Lung (tissue), 12 donors: ENCODE results near the gene PSPH. TPM values are rescaled to one million over a fixed set of nuclear protein-coding genes. Genes with fewer than 3 reads are reported as not detected.
"Not testable (repeated sequence)": the region's sequence is repeated elsewhere in the genome, so short reads cannot be mapped to it uniquely, and the experiment has no call there.

Experiments
- ATAC-seq: fragments of 200-7000 bp; cut with Tn5 transposase; one replicate; pipeline ENCODE4 v1.9.1; 2020; ENCODE audit warnings: moderate number of reproducible peaks; ENCODE audit not compliant: insufficient read depth, low FRiP score
- DNase-seq, 3 donors: peaks; one replicate each; pipeline ENCODE4 v3.0.0-alpha.2; 2013 to 2017
- H3K27ac ChIP-seq, 2 donors: one replicate each; pipeline ENCODE4 v1.5.1; 2013; ENCODE audit warnings: mild to moderate bottlenecking in 2 of 2, moderate library complexity in 2 of 2, control low read depth in 1 of 2, inconsistent platforms in 1 of 2, low read depth in 1 of 2, low read length in 1 of 2
- H3K27me3 ChIP-seq, 3 donors: one replicate each; pipeline ENCODE4 v1.5.1; 2013; ENCODE audit warnings: low read length in 2 of 3; ENCODE audit not compliant: control insufficient read depth in 3 of 3, insufficient read depth in 3 of 3
- H3K36me3 ChIP-seq, 4 donors: one replicate each; pipeline ENCODE4 v1.5.1; 2013; ENCODE audit warnings: low read length in 4 of 4, mild to moderate bottlenecking in 1 of 4, moderate library complexity in 1 of 4; ENCODE audit not compliant: control insufficient read depth in 4 of 4, insufficient read depth in 4 of 4
- H3K4me1 ChIP-seq, 5 donors: one replicate each; pipeline ENCODE4 v1.5.1; 2013; ENCODE audit warnings: low read length in 5 of 5, mild to moderate bottlenecking in 2 of 5, moderate library complexity in 1 of 5; ENCODE audit not compliant: control insufficient read depth in 5 of 5, insufficient read depth in 5 of 5
- H3K4me3 ChIP-seq: one replicate; pipeline ENCODE4 v1.5.1; 2013; ENCODE audit warnings: mild to moderate bottlenecking, control low read depth, moderate library complexity
- H3K9ac ChIP-seq, 2 donors: one replicate each; pipeline ENCODE4 v1.5.1; 2013; ENCODE audit warnings: low read length in 2 of 2, control low read depth in 1 of 2; ENCODE audit not compliant: insufficient read depth in 1 of 2
- H3K9me3 ChIP-seq, 4 donors: one replicate each; pipeline ENCODE4 v1.5.1; 2013; ENCODE audit warnings: low read length in 3 of 4, mild to moderate bottlenecking in 1 of 4, moderate library complexity in 1 of 4; ENCODE audit not compliant: control insufficient read depth in 4 of 4, insufficient read depth in 3 of 4
- CTCF ChIP-seq: IDR thresholded peaks from 2 replicates; pipeline ENCODE4 v1.5.1; 2012; ENCODE audit warnings: mild to moderate bottlenecking; ENCODE audit errors: control extremely low read depth, extremely low read depth
- WGBS, 2 donors: extraction: QIAGEN DNeasy Blood & Tissue Kit; methylation state at CpG; one replicate each; pipeline ENCODE4 v1.1.7; 2013; 5-methylcytosine and 5-hydroxymethylcytosine counted together
- polyA plus RNA-seq, 2 donors: library from polyadenylated mRNA; stranded (reverse); fragments of 200-250 nt; gene quantifications; one replicate each; pipeline ENCODE4 v1.2.1, GENCODE V29; 2013
- total RNA-seq, 2 donors: library from RNA; depleted of rRNA in 1 of 2; stranded (reverse); fragments of >200 nt in 1 of 2; gene quantifications; one replicate each; pipeline ENCODE4 v1.2.1, GENCODE V29; 2014 to 2021
- donor health status: control.
- donor health status: control.
- donor health status: Bipolar disorder and iron deficiency.
- donor health status: healthy.
- donor health status: DM: yes; HTN: yes; CAD: no.

PSPH gene
- total and polyA plus RNA-seq, 4 donors = 5.9 to 18.5 (median 12.3) TPM

GRCh38 chr7:56040730-56041129 lies 10.5 kb downstream of the PSPH start:
- Histone ChIP-seq H3K27ac (no peak overlapping the region), H3K27me3 (no peaks in the 10 kb centered on the region), H3K9ac (no peak overlapping the region), H3K9me3 (no peaks in the 10 kb centered on the region), H3K36me3 (peaks cover 0 to 1% (median 0%) of the 10 kb centered on the region in 4 donors), H3K4me1 (peaks cover 0 to 2% (median 0%) of the 10 kb centered on the region in 5 donors), H3K4me3 (no peak overlapping the region)
- DNase-seq (no peak), ATAC-seq (no peak)
- TF ChIP-seq CTCF = no peak
- WGBS, 2 donors = 83 to 87% methylated on average over 3 of the region's 3 CpGs

GRCh38 chr7:56033671-56034432 lies 17.4 kb downstream of the PSPH start:
- Histone ChIP-seq H3K9me3 (no peaks in the 10 kb centered on the region), H3K36me3 (peaks cover 0 to 1% (median 0%) of the 10 kb centered on the region in 4 donors), H3K9ac (peak overlapping the region in 1 of 2 donors; percentile 65), H3K4me1 (no peaks in the 10 kb centered on the region), H3K27me3 (no peaks in the 10 kb centered on the region), H3K4me3 (peak overlapping the region; percentile 65), H3K27ac (peak overlapping the region in 1 of 2 donors; percentile 79)
- TF ChIP-seq CTCF = no peak
- peak; percentile 66 to 69 (median 69) for DNase-seq
- ATAC-seq = peak; percentile 69
- WGBS, 2 donors = 0 to 1% methylated on average over 26 to 27 of the region's 27 CpGs

- H3K9me3 ChIP-seq, DNase-seq, H3K4me3 ChIP-seq, ATAC-seq, H3K36me3 ChIP-seq, H3K9ac ChIP-seq, H3K4me1 ChIP-seq, H3K27me3 ChIP-seq, H3K27ac ChIP-seq: not testable (repeated sequence)
- 95 to 97% methylated on average over 7 of the region's 7 CpGs for WGBS, 2 donors
Measured at GRCh38 chr7:56032578-56032977, 18.7 kb downstream of the PSPH start.

- not testable (repeated sequence) for H3K36me3 ChIP-seq, H3K4me3 ChIP-seq, H3K9ac ChIP-seq, ATAC-seq, H3K9me3 ChIP-seq, DNase-seq, H3K27me3 ChIP-seq, H3K27ac ChIP-seq, H3K4me1 ChIP-seq
- WGBS, 2 donors = 77 to 80% methylated on average over 8 of the region's 8 CpGs
Measured at GRCh38 chr7:56031556-56031955, 19.7 kb downstream of the PSPH start.
